ENCODE results near the gene VTI1A.
A peak's percentile ranks its signal among the peaks of the same experiment; 100 is the strongest.
"Not testable (repeated sequence)": the region's sequence is repeated elsewhere in the genome, so short reads cannot be mapped to it uniquely, and the experiment has no call there.

The VTI1A gene

GRCh38 chr10:112507046-112507445 lies 60.0 kb downstream of the VTI1A start:
- no peak for DNase-seq (ENCODE audit: low read depth)

- DNase-seq (ENCODE audit: low read depth): no peak
These were observed 61.0 kb downstream of the VTI1A start for GRCh38 chr10:112507988-112508387.

GRCh38 chr10:112509558-112510291 lies 62.7 kb downstream of the VTI1A start:
- DNase-seq (ENCODE audit: low read depth): no peak

GRCh38 chr10:112510384-112510783 lies 63.4 kb downstream of the VTI1A start:
- DNase-seq (ENCODE audit: low read depth): no peak

GRCh38 chr10:112512294-112512693 lies 65.3 kb downstream of the VTI1A start:
- no peak for DNase-seq (ENCODE audit: low read depth)

GRCh38 chr10:112515126-112515525 lies 68.1 kb downstream of the VTI1A start:
- DNase-seq (ENCODE audit: low read depth): no peak

GRCh38 chr10:112515852-112516251 lies 68.8 kb downstream of the VTI1A start:
- no peak for DNase-seq (ENCODE audit: low read depth)

- no peak for DNase-seq (ENCODE audit: low read depth)
These were observed 70.4 kb downstream of the VTI1A start for GRCh38 chr10:112517451-112517862.

- no peak for DNase-seq (ENCODE audit: low read depth)
These were observed 72.2 kb downstream of the VTI1A start for GRCh38 chr10:112519133-112519761.

- no peak for DNase-seq (ENCODE audit: low read depth)
These were observed 73.9 kb downstream of the VTI1A start for GRCh38 chr10:112520914-112521313.

- no peak for DNase-seq (ENCODE audit: low read depth)
These were observed 77.6 kb downstream of the VTI1A start for GRCh38 chr10:112524641-112525040.

- no peak for DNase-seq (ENCODE audit: low read depth)
These were observed 78.2 kb downstream of the VTI1A start for GRCh38 chr10:112525200-112525599.

- DNase-seq (ENCODE audit: low read depth): no peak
These were observed 79.1 kb downstream of the VTI1A start for GRCh38 chr10:112526139-112526538.

- DNase-seq (ENCODE audit: low read depth): peak; percentile 3
These were observed 79.9 kb downstream of the VTI1A start for GRCh38 chr10:112526906-112527305.

GRCh38 chr10:112528235-112528634 lies 81.2 kb downstream of the VTI1A start:
- no peak for DNase-seq (ENCODE audit: low read depth)

- DNase-seq (ENCODE audit: low read depth): no peak
These were observed 84.4 kb downstream of the VTI1A start for GRCh38 chr10:112531421-112531820.

GRCh38 chr10:112532189-112532588 lies 85.2 kb downstream of the VTI1A start:
- DNase-seq (ENCODE audit: low read depth): peak; percentile 14

GRCh38 chr10:112532956-112533355 lies 85.9 kb downstream of the VTI1A start:
- no peak for DNase-seq (ENCODE audit: low read depth)

- DNase-seq (ENCODE audit: low read depth): peak; percentile 20
These were observed 86.9 kb downstream of the VTI1A start for GRCh38 chr10:112533916-112534315.

- no peak for DNase-seq (ENCODE audit: low read depth)
These were observed 88.5 kb downstream of the VTI1A start for GRCh38 chr10:112535531-112535951.

- no peak for DNase-seq (ENCODE audit: low read depth)
These were observed 89.6 kb downstream of the VTI1A start for GRCh38 chr10:112536663-112537062.

- no peak for DNase-seq (ENCODE audit: low read depth)
These were observed 91.2 kb downstream of the VTI1A start for GRCh38 chr10:112538168-112538567.

- DNase-seq (ENCODE audit: low read depth): no peak
These were observed 92.3 kb downstream of the VTI1A start for GRCh38 chr10:112539340-112539739.

- DNase-seq (ENCODE audit: low read depth): not testable (repeated sequence)
These were observed 95.8 kb downstream of the VTI1A start for GRCh38 chr10:112542823-112543222.
